Fibroblast of gingiva (primary cell): ENCODE measurements around the gene CHTOP.

ENCODE experiments used
- DNase-seq: peaks from one replicate; pipeline ENCODE4 v3.0.0-alpha.2; 2011; ENCODE audit warnings: low read depth

The CHTOP gene

DNA sequence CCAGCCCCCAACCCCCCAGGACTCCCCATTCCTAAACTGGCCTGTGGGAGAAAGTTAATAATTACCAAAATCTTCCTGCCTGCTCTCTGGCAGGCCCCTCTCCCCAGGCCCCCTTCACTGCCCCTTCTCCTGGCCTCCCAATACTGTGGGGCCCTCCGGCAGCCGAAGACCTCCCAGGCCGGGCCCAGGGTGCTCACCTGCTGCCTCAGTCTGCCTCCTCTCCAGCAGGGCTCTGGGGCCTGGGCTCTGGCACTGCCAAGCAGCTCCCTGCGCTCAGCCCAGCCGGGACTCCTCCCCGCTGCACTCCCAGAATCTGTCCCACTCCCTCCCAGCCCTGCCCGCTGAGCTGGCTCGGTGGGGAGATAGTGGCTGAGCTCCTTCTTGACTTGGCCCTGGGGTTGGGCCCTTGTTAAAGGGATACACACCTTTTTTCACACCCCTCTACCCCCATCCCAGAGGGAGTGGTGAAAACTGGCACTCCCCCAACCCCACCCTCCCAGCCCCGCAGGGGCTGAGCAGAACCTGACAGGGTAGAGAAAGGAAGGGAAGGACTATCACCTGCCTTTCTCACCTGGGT, 21.0 kb upstream of the CHTOP start, which contains the start of gene S100A16:
Gene S100A16 (minus strand): TSS at position 383 of the 577 bp plus-strand sequence. CDS start 4,986 bp downstream, outside the sequence.
- DNase-seq, result peak; percentile 74

DNA sequence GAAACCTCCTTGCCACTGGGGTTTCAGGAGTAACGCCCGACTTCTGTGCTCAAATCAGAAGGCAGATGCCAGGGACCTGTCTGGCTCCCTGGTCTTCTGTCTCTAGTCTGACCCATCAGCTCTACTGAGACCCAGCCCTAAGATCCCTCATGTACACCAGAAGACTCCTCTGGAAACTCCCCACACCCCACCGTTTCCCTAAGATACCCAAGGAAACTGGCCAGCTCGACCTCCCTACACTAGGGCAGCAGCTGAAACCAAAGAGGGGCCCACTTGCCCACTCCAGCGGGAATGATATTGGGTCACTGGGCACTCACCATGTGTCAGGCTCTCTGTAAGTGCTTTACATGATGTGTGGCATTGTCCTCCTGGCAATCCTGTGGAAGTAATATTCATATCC, 20.5 kb upstream of the CHTOP start:
- DNase-seq, result no peak

DNA sequence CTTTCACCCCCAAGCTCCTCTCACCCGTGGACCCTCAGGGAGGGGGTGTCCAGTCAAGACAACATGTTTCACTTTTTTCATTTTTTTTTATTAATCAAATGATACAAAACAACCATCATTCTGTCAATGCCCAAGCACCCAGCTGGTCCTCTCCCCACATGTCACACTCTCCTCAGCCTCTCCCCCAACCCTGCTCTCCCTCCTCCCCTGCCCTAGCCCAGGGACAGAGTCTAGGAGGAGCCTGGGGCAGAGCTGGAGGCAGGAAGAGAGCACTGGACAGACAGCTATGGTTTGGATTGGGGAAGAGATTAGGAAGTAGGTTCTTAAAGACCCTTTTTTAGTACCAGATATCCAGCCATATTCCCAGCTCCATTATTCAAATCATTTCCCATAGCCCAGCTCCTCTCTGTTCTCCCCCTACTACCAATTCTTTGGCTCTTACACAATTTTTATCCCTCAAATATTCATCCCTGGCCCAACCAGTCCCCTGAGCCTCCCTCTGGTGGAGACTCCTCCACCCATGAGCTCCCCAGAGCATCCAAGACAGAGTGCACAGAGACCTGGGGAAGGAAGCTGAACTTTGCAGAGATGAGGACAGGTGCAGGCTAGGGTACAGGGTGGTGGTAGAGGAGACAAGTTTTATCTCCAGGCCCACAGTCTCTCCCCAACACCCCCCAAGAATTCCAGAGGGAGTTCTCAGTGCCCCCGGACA, 19.5 kb upstream of the CHTOP start:
- no peak for DNase-seq

DNA sequence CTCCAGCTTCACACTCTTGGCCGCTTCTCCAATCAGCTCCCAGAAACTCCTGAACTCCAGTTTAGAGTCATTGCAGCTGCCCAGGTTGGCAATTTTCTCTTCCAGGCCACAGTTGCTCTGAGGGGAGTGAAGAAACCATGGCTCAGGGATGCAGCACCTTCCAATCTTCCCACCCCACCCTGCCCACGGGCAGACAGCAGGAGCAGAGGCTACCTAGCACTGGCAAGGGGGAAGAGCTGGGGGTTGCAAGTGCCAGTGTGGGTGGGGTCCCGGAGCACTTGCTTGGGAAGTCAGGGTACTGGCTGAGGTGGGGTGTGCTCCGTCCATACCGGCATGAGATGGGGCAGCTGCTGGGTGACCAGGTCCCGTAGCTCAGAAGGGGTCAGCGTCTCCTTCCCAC, 19.0 kb upstream of the CHTOP start:
- DNase-seq, result no peak

DNA sequence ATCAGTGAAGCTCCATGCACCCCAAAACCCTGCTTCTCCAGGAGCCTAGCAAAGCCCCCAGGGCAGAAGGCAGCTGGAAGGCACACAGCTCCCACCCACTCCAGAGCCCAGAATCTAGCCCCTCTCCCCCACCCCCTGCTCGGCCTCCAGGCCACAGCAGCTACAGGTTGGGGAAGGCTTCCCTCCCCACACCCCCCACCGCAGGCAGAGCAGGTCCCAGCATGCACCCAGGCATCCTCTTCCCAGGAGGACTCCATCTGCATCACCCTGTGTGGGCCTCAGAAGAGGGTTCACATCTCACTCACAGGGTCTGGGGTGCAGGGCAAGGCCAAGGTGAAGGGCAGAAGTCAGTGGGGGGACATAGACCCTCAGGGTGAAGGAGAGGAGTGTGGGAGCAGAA, 18.5 kb upstream of the CHTOP start:
- DNase-seq, result no peak

DNA sequence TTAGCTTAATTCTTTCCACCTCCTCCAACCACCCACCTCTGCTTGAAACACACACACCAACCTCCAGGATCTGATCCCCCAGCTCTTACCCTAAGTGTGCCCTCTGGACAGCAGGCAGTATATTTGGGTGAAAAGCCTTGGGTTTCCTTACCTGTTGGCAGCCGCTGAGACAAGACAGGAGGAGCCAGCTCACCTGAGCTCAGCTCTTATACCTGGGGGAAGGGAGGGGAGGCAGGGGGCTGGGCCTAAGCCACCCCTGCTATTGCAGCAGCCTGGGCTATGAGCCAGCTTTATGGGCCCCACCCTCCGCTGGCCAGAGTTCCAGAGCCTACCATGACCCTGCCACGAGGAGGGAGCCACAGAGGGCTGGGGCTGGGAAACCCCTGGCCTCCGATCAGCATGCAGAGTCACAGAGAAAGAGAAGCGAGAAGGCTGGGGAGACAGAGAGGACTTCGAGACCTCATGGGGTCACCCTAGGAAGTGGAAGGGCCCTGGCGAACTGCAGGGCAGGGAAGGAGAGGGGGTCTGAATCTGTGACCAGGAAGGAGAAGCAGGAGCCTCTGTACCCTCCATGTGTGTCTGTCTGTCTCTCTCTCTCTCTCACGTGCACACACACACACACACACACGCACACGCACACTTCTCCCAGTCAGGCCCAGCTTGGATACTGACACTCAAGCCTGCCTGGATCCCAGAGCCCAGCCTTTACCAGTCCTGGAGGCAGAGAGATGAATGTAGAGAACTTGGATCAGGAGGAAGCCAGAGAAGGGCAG, 17.5 kb upstream of the CHTOP start, which contains the start of gene S100A14:
Gene S100A14 (minus strand): TSS at position 182 of the 773 bp plus-strand sequence. CDS start 467 bp downstream, outside the sequence.
- no peak for DNase-seq

DNA sequence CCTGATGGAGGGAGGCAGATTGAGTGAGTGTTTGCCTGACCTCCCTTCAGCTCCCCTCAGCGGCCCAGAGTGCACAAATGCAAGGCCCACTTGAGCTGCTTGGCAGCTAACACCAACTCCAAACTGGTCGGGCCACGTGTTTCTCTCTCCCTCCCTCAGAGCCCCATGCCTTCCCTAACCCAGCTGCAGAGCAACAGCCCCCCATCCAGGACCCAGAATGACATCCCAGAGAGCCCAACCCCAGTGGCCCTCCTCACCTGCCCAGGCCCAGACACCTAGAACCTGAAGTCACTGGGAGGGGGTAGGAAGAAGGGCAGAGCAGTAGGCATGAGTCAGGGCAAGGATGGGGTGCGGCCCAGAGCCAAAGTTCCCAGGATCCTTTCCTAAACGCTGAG, 17.0 kb upstream of the CHTOP start:
- no peak for DNase-seq

DNA sequence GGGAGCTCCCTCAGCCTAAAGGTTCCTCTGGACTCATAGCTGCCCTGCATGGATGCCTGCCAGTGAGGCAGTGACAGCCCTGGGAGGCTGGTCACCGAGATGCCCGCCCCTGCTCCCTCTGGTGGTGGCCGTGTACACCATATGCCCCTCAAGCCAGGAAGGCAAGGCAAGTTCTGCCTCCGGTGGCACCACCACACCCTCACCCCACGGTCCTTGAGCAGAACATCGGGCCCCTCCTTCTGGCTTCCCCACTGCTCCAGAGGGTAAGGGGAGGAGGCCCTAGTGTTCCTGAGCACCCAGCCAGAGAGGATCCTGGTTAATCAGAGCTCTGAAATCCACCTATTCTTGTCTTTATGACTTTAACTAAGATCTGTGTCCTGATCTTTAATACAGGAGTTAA, 16.2 kb upstream of the CHTOP start:
- DNase-seq, result peak; percentile 53

DNA sequence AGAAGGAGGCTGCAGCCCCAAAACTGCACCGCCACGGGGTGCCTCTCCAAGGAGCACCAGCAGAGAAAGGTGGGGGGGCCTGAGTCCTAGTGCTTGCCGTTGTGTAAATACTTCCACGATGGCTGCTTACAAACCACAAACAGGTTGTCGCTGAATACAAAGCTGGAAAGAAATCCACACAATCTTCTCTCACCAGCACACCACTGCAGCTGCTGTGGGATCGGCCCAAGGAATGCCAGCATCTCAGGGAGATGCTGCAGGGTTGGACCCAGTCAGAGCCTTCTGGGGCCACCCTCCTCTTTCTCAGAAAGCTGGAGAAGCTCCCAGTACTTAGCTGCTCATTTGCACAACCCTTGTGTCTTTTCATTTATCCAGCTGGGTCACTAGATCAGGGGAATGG, 14.7 kb upstream of the CHTOP start:
- DNase-seq, result no peak

DNA sequence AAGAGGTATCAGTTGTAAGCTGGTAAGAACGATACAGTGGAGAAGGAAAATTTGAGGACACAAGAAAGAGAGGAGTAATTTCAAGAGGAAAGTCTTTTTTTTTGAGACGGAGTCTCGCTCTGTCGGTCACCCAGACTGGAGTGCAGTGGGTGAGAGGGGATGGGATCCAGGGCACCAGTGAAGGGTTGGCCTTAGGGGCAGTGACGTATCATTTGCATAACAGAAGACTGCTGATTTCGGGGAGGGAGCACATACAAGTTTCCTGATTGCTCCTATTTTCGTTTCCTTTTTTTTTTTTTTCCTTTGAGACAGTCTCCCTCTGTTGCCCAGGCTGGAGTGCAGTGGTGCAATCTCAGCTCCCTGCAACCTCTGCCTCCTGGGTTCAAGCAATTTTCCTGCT, 10.8 kb upstream of the CHTOP start:
- no peak for DNase-seq

DNA sequence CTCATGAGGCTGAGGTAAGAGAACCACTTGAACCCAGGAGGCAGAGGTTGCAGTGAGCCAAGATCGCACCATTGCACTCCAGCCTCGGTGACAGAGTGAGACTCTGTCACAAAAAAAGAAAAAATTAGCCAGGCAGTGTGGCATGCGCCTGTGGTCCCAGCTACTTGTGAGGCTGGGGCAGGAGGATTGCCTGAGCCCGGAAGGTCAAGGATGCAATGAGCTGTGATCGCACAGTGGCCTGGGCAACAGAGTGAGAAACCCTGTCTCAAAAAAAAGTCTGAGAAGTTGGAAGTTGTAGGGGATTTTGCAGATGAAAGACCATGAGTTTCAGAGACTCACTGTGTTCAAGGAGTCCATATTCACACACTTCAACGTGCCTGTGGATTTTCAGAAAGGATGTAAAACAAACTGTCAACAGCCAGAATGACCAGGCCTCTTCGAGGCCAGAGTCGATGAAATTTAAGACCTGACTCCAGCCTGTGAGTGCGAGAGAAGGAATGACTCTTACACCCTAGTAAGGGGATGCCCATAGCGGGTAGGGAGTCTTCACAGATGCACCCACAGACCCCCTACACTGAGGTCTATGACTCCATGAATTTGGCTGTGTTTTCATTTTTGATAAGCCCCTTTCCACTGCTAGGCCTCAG, 8.8 kb upstream of the CHTOP start:
- no peak for DNase-seq

DNA sequence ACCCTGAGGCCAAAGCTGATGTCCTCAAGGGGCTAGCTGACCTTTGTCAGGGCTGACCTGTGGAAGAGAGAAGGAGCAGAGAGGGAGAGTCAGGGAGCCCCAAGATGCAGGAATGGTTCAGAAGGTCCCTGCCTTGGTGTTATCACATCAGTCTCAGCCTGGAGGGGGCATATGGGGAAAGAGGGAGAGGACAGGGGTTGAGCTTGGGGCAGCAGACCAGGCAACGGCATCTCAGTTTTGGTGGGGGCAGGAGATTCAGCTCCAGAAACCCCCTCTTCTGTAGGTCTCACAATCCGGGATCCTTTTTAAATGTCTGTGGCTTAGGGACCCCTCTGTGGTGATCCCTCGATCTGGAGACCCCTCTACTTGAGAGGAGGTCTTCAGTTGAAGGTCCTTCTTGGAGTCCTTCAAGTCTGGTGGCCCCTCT, 7.4 kb upstream of the CHTOP start:
- DNase-seq, result no peak

DNA sequence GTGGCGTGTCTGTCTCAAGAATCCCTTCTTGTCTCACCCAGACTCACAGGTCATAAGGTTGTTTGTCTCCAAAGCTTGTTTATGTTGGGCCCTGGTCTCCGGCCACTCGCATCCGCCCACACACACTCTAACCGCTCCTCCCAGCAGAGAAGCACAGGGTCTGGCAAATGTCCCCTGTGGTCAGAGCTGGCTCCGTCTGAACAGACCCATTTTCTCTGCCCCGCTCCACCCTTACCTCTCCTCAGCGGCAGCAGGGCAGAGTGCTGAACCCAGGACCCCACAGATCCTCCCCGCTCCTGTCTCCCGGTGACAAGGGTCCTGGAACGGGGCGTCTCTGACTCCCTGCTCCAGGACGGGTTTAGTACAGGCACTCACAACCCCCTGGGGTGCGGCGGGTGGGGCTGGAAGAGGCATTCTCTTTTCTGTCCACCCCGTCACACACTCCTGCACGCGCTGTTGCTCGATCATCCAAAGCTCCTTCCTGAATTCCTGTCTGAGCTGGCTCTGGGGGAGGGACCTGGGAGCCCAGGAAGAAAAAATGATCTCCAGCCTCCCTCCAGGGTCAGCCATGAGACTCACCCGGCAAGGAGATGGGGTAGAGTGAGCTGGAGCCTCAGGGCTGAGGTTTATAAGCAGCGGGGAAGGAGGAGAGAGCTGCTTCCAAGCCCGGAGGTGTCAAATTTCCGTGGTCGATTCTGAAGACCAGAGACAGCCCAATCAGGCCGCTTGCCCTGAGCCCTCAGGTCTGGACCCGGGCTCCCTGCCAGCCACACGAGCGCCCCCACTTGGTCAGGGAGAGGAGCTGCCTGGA, 6.8 kb upstream of the CHTOP start, which contains the start of gene S100A13:
Gene S100A13 (minus strand): TSS at position 602 of the 811 bp plus-strand sequence. CDS start 1,033 bp downstream, outside the sequence.
- peak; percentile 89 for DNase-seq

DNA sequence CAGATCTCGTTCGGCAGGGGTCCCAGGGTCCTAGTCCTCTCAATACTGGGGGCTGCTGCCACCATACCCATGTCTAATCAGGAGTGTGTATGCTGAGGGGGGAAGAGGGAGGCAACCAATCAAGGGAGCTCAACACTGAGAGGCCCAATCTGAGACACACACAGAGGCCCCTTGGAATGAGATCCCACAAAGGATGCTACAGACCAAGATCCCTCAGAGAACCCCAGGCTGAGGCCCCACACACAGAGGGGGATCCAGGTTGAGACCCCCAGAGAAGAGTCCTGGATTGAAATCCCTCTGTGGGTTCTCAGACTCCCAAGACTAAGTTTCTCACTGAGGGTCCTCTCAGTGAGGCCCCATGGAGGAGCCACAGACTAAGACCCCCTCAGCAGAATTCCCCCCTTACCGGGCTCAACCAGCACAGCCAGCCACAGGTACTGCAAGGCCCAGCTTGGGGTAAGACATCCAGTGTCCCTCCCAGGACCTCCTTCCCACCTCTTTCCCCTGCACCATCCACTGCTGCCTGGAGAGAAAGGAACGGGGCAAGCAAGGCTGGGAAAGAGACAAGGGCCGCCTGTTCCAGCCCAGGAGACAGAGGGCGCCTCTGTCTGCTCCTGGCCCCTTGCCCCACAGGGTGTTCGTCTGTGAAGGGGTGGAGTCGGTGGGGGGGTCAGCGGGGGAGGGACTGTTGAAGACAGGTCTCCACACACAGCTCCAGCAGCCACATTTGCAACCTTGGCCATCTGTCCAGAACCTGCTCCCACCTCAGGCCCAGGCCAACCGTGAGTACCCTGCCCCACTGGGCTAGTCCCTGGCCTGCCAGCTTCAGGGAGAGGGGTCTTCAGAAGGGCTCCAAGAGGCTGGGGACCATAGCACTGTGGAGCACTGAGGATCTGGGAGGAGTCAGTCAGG, 5.9 kb upstream of the CHTOP start, which contains the start of gene S100A1:
Gene S100A1 (plus strand): TSS at position 720 of the 912 bp plus-strand sequence. CDS start 2,088 bp downstream, outside the sequence.
- no peak for DNase-seq

DNA sequence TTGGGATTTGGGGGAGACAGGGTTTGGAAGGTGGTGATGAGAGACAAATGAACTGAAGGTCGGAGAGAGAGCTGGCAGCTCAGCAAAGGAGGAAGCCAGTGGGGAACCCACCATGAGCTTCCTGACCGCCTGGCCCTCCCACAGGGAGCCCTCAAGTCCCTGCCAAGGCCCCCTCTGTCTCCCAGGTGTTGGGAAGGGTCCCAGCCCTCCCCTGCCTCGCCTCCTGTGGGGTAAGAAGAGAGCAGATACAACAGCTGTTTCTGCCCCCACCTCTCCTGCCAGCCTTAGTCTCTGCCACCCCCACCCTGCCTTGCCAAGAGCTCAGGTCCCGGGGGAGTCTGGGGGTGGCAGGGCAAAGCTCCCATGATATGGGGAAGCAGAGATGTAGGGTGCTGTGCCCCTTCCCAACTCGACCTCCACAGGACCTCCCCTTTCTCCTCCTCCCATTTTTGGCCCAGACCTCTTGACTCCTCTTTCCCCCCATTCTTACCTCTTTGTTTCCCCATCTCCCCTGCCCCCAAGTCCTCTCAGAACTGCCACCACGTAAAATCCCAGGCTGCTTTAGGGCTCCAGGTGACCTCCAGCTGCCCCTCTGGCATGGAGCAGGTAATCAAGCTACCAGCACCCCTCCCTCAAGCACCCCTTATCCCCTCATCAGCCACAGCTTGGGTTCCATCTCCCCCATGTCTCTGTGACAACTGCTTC, 5.1 kb upstream of the CHTOP start:
- DNase-seq, result no peak

DNA sequence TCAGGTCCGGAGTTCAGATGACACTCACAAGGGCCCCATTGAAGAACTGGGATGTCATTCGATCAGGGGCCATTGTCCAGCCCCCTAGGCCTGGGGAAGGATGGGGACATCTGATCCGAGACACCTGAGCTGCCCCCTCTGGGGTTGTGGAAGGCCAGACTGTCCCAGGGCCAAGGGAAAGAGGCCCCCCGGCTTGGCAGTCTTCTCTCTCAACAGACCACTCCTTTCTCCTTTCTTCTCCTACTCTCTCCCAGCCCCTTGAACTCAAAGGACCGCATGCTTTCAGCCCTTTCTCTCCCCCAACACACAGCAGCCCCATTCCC, 4.6 kb upstream of the CHTOP start:
- DNase-seq, result no peak

DNA sequence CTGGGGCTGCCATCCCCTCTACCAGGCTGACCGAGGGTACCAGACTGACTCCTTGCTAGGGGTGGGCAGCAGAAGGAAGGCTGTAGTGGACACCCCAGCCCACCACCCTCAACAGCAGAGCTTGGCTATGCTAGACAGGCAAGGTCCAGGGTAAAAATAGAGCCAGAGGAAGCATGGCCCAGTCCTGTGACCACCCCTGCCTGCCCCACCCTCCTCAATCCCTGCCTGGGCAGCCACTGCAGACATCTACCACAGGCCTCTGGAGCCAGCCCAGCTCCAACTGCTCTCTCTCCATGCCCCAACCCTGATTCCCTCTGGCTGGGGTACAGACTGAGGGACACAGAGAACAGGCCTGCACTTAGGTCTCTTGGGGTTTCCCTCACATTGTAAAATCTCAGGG, 3.9 kb upstream of the CHTOP start:
- DNase-seq, result no peak

DNA sequence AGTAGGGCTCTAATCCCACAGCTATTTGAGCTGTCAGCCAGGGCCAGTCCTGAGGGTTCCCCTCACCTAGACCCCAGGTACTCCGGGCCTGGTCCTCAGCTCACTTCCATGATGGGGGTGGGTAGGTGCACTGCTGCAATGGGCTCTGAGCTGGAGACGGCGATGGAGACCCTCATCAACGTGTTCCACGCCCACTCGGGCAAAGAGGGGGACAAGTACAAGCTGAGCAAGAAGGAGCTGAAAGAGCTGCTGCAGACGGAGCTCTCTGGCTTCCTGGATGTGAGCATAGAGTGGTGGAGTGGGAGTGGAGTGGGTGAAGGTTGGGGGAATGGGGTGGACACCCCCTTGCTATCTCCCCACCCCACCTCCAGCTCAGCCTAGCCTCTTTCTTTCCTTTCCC, 3.5 kb upstream of the CHTOP start:
- DNase-seq, result no peak
